Astrocyte (in vitro differentiated cells and primary cell): Measurements from ENCODE around the gene PLCL1. TPM values are rescaled to one million over a fixed set of nuclear protein-coding genes. Genes with fewer than 3 reads are reported as not detected.

Source experiments
- DNase-seq: peaks from one replicate; pipeline ENCODE4 v3.0.0-alpha.2; 2010; ENCODE audit warnings: low read depth
- FAIRE-seq: peaks from 2 replicates; lab custom pipeline; 2011; peaks lifted over from hg19 to GRCh38; lab: Jason Lieb, UNC
- H2AFZ ChIP-seq: 2 replicates; pipeline ENCODE4 v1.6.0; 2012; ENCODE audit warnings: low read depth, low read length, inconsistent platforms
- H3K27ac ChIP-seq: 2 replicates; pipeline ENCODE4 v1.5.1; 2011; ENCODE audit warnings: low read depth, low read length, inconsistent platforms
- H3K27me3 ChIP-seq: 2 replicates; pipeline ENCODE4 v1.6.0; 2011; ENCODE audit warnings: low read length, inconsistent platforms; ENCODE audit not compliant: insufficient read depth
- H3K36me3 ChIP-seq: 2 replicates; pipeline ENCODE4 v1.5.1; 2011; ENCODE audit warnings: low read length, inconsistent platforms; ENCODE audit not compliant: insufficient read depth
- H3K4me1 ChIP-seq: 2 replicates; pipeline ENCODE4 v1.5.1; 2011; ENCODE audit warnings: low read length, inconsistent platforms; ENCODE audit not compliant: insufficient read depth
- H3K4me2 ChIP-seq: 2 replicates; pipeline ENCODE4 v1.6.0; 2012; ENCODE audit warnings: low read length, inconsistent platforms
- H3K4me3 ChIP-seq: 2 replicates; pipeline ENCODE4 v1.5.1; 2011; ENCODE audit warnings: low read depth, mild to moderate bottlenecking, low read length, inconsistent platforms; ENCODE audit not compliant: insufficient read depth
- H3K79me2 ChIP-seq: 2 replicates; pipeline ENCODE4 v1.6.0; 2012; ENCODE audit warnings: mild to moderate bottlenecking, low read length, inconsistent platforms; ENCODE audit not compliant: insufficient read depth
- H3K9ac ChIP-seq: 2 replicates; pipeline ENCODE4 v1.6.0; 2012; ENCODE audit warnings: mild to moderate bottlenecking, low read length, inconsistent platforms
- H3K9me3 ChIP-seq: 2 replicates; pipeline ENCODE4 v1.5.1; 2012; ENCODE audit warnings: low read depth, mild to moderate bottlenecking, low read length, inconsistent platforms; ENCODE audit not compliant: insufficient read depth
- H4K20me1 ChIP-seq: 2 replicates; pipeline ENCODE4 v1.6.0; 2012; ENCODE audit warnings: low read length, inconsistent platforms; ENCODE audit not compliant: insufficient read depth
- H3K27ac Mint-ChIP-seq: one replicate; pipeline ENCODE4 v1.8.0; 2021; ENCODE audit warnings: mild to moderate bottlenecking, mixed read lengths; ENCODE audit not compliant: unreplicated experiment
- H3K27me3 Mint-ChIP-seq: one replicate; pipeline ENCODE4 v1.8.0; 2021; ENCODE audit warnings: low read depth, mixed read lengths; ENCODE audit not compliant: unreplicated experiment
- H3K36me3 Mint-ChIP-seq: one replicate; pipeline ENCODE4 v1.8.0; 2021; ENCODE audit warnings: low read depth, mixed read lengths; ENCODE audit not compliant: unreplicated experiment
- H3K4me1 Mint-ChIP-seq: one replicate; pipeline ENCODE4 v1.8.0; 2021; ENCODE audit warnings: low read depth, mixed read lengths; ENCODE audit not compliant: unreplicated experiment
- H3K4me3 Mint-ChIP-seq: one replicate; pipeline ENCODE4 v1.8.0; 2021; ENCODE audit warnings: mild to moderate bottlenecking, moderate library complexity, mixed read lengths; ENCODE audit not compliant: unreplicated experiment
- H3K9me3 Mint-ChIP-seq: one replicate; pipeline ENCODE4 v1.8.0; 2021; ENCODE audit warnings: mild to moderate bottlenecking, mixed read lengths; ENCODE audit not compliant: unreplicated experiment
- EZH2 ChIP-seq: IDR thresholded peaks from 2 replicates; pipeline ENCODE4 v1.6.1; 2012; ENCODE audit warnings: mild to moderate bottlenecking, low read length, inconsistent platforms; ENCODE audit not compliant: insufficient read depth
- total RNA-seq: library from RNA; stranded (reverse); gene quantifications from 2 replicates; pipeline ENCODE4 v1.2.1, GENCODE V29; 2021
- TF ChIP-seq, protein P1 (sequence below): IDR thresholded peaks from 2 replicates; pipeline ENCODE4 v1.5.1; 2011; ENCODE audit warnings: low read depth, mild to moderate bottlenecking, inconsistent platforms, low read length, moderate library complexity; ENCODE audit not compliant: insufficient read depth

Gene PLCL1
- total RNA-seq, 1 donor from 2014 or later, result 0.84 TPM

DNA sequence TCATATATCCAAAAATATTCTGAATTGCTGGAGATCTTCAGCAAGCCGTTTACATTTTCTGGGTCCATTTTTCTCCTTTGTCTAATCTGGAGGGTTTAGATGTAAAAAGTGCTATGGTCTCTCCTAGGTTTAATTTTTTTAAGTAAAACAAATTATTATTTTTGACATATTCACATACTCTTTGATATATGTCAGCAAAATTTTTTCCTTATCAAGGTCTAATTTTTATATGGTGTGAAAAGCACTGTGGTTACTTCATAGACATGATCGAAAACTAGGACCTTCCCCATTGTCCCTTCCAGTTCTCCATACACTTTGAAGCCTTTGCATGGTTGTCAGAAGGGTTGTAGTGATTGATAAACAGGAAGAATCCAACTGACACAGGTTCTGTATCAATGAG, 168.2 kb downstream of the PLCL1 start:
- H3K4me2 ChIP-seq, result no peak overlapping the region
- TF ChIP-seq, protein P1, sequence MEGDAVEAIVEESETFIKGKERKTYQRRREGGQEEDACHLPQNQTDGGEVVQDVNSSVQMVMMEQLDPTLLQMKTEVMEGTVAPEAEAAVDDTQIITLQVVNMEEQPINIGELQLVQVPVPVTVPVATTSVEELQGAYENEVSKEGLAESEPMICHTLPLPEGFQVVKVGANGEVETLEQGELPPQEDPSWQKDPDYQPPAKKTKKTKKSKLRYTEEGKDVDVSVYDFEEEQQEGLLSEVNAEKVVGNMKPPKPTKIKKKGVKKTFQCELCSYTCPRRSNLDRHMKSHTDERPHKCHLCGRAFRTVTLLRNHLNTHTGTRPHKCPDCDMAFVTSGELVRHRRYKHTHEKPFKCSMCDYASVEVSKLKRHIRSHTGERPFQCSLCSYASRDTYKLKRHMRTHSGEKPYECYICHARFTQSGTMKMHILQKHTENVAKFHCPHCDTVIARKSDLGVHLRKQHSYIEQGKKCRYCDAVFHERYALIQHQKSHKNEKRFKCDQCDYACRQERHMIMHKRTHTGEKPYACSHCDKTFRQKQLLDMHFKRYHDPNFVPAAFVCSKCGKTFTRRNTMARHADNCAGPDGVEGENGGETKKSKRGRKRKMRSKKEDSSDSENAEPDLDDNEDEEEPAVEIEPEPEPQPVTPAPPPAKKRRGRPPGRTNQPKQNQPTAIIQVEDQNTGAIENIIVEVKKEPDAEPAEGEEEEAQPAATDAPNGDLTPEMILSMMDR, result no peak
- TF ChIP-seq EZH2, result no peak
- Mint-ChIP-seq H3K36me3 (no peaks in the 10 kb centered on the region), H3K4me1 (peaks cover 4% of the 10 kb centered on the region), H3K9me3 (peaks cover under 1% of the 10 kb centered on the region), H3K27ac (no peak overlapping the region), H3K27me3 (no peaks in the 10 kb centered on the region), H3K4me3 (no peak overlapping the region)
- no peaks in the 10 kb centered on the region for H3K79me2 ChIP-seq
- no peaks in the 10 kb centered on the region for H3K27me3 ChIP-seq
- no peak for DNase-seq
- no peaks in the 10 kb centered on the region for H4K20me1 ChIP-seq
- no peaks in the 10 kb centered on the region for H3K9me3 ChIP-seq
- H3K27ac ChIP-seq, result no peak overlapping the region
- no peak overlapping the region for H3K9ac ChIP-seq
- no peak overlapping the region for H2AFZ ChIP-seq
- H3K36me3 ChIP-seq, result no peaks in the 10 kb centered on the region
- FAIRE-seq, result no peak
- H3K4me1 ChIP-seq, result peaks cover 6% of the 10 kb centered on the region
- H3K4me3 ChIP-seq, result no peak overlapping the region

DNA sequence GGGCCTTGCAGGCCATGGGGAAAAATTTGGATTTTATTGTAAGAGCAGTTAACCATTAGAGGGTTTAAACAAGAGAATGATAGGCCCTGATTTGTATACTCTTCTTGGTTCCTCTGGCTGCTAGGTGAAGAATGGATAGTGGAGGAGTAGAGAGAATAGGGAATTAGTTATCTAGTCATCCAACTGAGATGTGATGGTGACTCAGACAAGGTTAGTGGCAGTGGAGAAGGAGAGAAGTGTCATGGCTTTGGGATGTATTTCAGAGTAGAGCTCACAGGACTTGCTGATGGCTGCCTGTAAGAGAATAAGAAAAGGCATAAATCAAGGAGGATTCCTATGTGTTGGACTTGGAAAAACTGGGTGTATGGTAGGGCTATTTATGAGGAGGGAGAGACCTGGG, 169.4 kb downstream of the PLCL1 start:
- H3K9ac ChIP-seq, result no peak overlapping the region
- no peak overlapping the region for H3K4me2 ChIP-seq
- no peaks in the 10 kb centered on the region for H3K27me3 ChIP-seq
- no peak for FAIRE-seq
- no peak overlapping the region for H2AFZ ChIP-seq
- no peak overlapping the region for H3K27ac ChIP-seq
- no peak overlapping the region for H3K4me3 ChIP-seq
- peaks cover 6% of the 10 kb centered on the region for H3K4me1 ChIP-seq
- no peaks in the 10 kb centered on the region for H3K36me3 ChIP-seq
- no peaks in the 10 kb centered on the region for H3K79me2 ChIP-seq
- H3K27ac Mint-ChIP-seq, result no peak overlapping the region
- no peaks in the 10 kb centered on the region for H3K36me3 Mint-ChIP-seq
- TF ChIP-seq EZH2, result no peak
- TF ChIP-seq, protein P1, result no peak
- H3K9me3 Mint-ChIP-seq, result peaks cover 5% of the 10 kb centered on the region
- H3K27me3 Mint-ChIP-seq, result no peaks in the 10 kb centered on the region
- no peaks in the 10 kb centered on the region for H4K20me1 ChIP-seq
- H3K4me1 Mint-ChIP-seq, result peaks cover 4% of the 10 kb centered on the region
- DNase-seq, result no peak
- no peaks in the 10 kb centered on the region for H3K9me3 ChIP-seq
- no peak overlapping the region for H3K4me3 Mint-ChIP-seq

GRCh38 chr2:197975931-197976519, 171.6 kb downstream of the PLCL1 start:
- Mint-ChIP-seq H3K36me3 (no peaks in the 10 kb centered on the region), H3K27me3 (peaks cover 4% of the 10 kb centered on the region), H3K4me1 (no peaks in the 10 kb centered on the region), H3K9me3 (peaks cover 5% of the 10 kb centered on the region), H3K27ac (no peak overlapping the region), H3K4me3 (no peak overlapping the region)
- Histone ChIP-seq H3K9ac (no peak overlapping the region), H4K20me1 (no peaks in the 10 kb centered on the region), H2AFZ (no peak overlapping the region), H3K4me3 (no peak overlapping the region), H3K27ac (no peak overlapping the region), H3K4me1 (no peaks in the 10 kb centered on the region), H3K36me3 (no peaks in the 10 kb centered on the region), H3K4me2 (no peak overlapping the region), H3K79me2 (no peaks in the 10 kb centered on the region), H3K9me3 (no peaks in the 10 kb centered on the region), H3K27me3 (no peaks in the 10 kb centered on the region)
- TF ChIP-seq EZH2, result no peak
- TF ChIP-seq, protein P1, result no peak
- FAIRE-seq (no peak), DNase-seq (no peak)
